GM18519 (cell line): ENCODE data around the gene EXT2.

Experiments
- ATAC-seq: cut with Tn5 transposase; IDR thresholded peaks from one replicate; pipeline ENCODE4 v1.9.1; 2021; ENCODE audit warnings: mild to moderate bottlenecking, moderate library complexity; ENCODE audit not compliant: unreplicated experiment, low FRiP score

The EXT2 gene

GRCh38 chr11:44192462-44193100, 97.1 kb downstream of the EXT2 start:
- ATAC-seq: no peak

- no peak for ATAC-seq
Observed at GRCh38 chr11:44193856-44194255, 98.4 kb downstream of the EXT2 start.

GRCh38 chr11:44198146-44198724, 102.8 kb downstream of the EXT2 start:
- no peak for ATAC-seq

- no peak for ATAC-seq
Observed at GRCh38 chr11:44199298-44199697, 103.8 kb downstream of the EXT2 start.

- no peak for ATAC-seq
Observed at GRCh38 chr11:44199816-44200215, 104.3 kb downstream of the EXT2 start.

GRCh38 chr11:44203270-44204043, 108.0 kb downstream of the EXT2 start:
- ATAC-seq: no peak

- no peak for ATAC-seq
Observed at GRCh38 chr11:44205352-44205751, 109.9 kb downstream of the EXT2 start.

- ATAC-seq: no peak
Observed at GRCh38 chr11:44205836-44206235, 110.4 kb downstream of the EXT2 start.

- no peak for ATAC-seq
Observed at GRCh38 chr11:44207292-44207691, 111.8 kb downstream of the EXT2 start.

- no peak for ATAC-seq
Observed at GRCh38 chr11:44208976-44209603, 113.6 kb downstream of the EXT2 start.

GRCh38 chr11:44212128-44212527, 116.7 kb downstream of the EXT2 start:
- ATAC-seq: no peak

- no peak for ATAC-seq
Observed at GRCh38 chr11:44213148-44213547, 117.7 kb downstream of the EXT2 start.

GRCh38 chr11:44217432-44217831, 122.0 kb downstream of the EXT2 start:
- ATAC-seq: no peak

- ATAC-seq: no peak
Observed at GRCh38 chr11:44219830-44220796, 124.6 kb downstream of the EXT2 start.

GRCh38 chr11:44221456-44221855, 126.0 kb downstream of the EXT2 start:
- no peak for ATAC-seq

GRCh38 chr11:44221992-44222391, 126.5 kb downstream of the EXT2 start:
- ATAC-seq: no peak

- no peak for ATAC-seq
Observed at GRCh38 chr11:44223238-44223637, 127.8 kb downstream of the EXT2 start.

- ATAC-seq: no peak
Observed at GRCh38 chr11:44224867-44225501, 129.5 kb downstream of the EXT2 start.

GRCh38 chr11:44226490-44226889, 131.0 kb downstream of the EXT2 start:
- no peak for ATAC-seq

- no peak for ATAC-seq
Observed at GRCh38 chr11:44226945-44227344, 131.5 kb downstream of the EXT2 start.
